GM19043 (cell line): ENCODE measurements around the gene KRT78.

Source experiments
- ATAC-seq: cut with Tn5 transposase; IDR thresholded peaks from one replicate; pipeline ENCODE4 v1.9.1; 2021; ENCODE audit warnings: low read depth; ENCODE audit not compliant: unreplicated experiment

Gene KRT78

DNA sequence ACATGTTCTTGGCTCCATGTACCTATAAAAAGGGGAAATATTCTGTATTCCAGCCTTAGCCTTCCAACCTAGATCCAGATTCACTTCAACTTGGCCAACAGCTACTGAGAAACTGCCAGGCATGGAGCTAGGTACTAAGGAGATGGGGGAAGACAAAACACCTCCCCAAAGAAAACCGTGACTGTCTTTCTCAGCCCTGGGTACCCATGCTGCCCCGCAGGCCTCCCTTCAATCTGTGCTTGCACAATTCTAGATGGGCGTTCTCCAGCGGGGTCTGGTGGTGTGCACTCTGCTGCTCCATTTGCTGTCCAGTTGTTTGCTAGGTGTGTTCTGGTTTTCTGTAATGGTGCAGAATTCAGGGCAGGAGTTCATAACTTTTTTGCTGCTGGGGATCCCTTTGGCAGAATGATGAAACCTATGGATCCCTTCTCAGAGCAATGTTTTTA is 34.1 kb downstream of the KRT78 start:
- ATAC-seq = no peak

GRCh38 chr12:52813885-52814709 is 34.7 kb downstream of the KRT78 start, which contains the start of gene KRT4:
KRT4 (minus strand) TSS chr12:52814116; CDS start chr12:52814058, 58 bp downstream.
- ATAC-seq = no peak

GRCh38 chr12:52813203-52813819 is 35.5 kb downstream of the KRT78 start:
- no peak for ATAC-seq

DNA sequence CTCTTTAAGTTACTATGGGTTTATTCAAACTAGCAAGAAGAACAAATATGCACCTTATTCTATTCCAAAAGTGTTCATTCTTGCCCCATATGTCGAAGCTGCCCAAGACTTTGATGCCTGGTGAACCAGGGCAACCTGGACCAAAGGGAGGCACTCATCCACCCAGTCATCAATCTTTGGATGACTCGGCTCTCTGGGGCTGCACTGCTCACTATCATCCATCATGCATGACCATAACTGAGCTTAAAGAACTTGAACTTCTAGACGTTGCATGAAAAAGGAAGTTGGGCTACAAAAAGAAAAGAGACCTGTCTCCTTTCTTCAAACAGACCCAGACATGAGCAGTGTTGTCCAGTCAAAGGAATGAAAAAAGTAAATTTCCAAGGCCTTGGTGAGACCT is 36.0 kb downstream of the KRT78 start:
- ATAC-seq = no peak

GRCh38 chr12:52812073-52812400 is 36.8 kb downstream of the KRT78 start:
- no peak for ATAC-seq

GRCh38 chr12:52811191-52812072 is 37.4 kb downstream of the KRT78 start:
- no peak for ATAC-seq

DNA sequence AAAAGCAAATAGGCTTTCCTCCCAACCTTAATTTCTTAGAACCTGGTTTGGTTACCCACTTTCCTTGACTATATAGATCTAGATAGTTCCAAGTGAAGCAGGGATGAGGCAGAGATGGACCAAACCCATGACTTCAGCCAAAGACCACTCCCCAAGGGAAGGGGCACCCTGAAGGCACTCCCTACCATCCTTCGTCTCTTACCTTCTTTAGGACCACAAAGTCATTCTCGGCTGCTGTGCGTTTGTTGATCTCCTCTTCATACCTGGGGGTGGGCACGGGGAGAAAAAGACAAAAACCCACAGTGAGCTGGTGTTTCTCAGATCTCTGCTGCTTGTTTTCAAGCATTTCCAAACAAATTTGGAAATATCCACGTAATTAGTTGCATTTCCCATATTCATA is 38.2 kb downstream of the KRT78 start:
- ATAC-seq = no peak

GRCh38 chr12:52809166-52809565 is 39.6 kb downstream of the KRT78 start:
- no peak for ATAC-seq

DNA sequence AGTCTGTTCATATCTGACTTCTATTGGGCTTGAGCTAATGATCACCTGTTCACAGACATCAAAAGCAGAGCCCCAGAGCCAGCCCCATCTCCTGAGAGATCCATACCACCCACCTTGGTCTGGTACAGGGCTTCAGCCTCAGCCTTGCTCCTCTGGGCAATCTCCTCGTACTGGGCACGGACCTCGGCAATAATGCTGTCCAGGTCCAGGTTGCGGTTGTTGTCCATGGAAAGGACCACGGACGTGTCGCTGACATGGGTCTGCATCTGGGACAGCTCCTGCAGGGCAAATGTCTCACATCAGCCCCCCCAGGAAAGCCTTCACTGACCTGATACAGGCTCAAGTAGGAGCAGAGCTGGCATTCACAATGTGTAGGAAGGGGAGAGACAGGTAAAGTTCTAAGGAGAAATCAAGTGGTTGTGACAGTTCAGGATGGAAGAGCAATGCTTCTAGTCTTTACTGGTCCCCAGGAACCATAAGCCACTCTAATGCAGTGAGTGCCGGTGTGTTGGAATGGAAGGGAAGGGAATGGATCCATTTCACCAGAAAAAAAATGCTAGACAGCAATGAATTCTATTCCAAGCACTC is 40.1 kb downstream of the KRT78 start:
- no peak for ATAC-seq

GRCh38 chr12:52807544-52808470 is 41.0 kb downstream of the KRT78 start:
- no peak for ATAC-seq

GRCh38 chr12:52806821-52807543 is 41.8 kb downstream of the KRT78 start:
- no peak for ATAC-seq

GRCh38 chr12:52806169-52806811 is 42.5 kb downstream of the KRT78 start:
- ATAC-seq = no peak

DNA sequence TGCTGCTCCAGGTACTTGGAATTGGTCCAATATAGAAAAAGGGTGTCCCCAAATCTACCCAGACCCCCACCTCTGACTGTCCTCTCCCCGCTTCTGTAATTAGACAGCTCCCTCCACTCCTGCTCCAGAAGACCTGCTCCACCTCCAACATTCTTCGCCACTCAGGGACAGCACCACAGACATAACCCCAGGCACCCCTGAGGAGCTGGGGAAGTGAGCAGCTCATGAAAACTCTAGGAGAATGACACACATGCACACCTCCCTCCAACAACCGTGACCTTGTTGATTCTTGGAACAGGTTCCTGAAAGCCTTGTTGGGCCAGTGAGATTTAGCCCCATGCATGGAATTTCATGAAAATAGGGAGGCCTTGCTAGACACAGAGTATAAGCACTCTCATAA is 43.1 kb downstream of the KRT78 start:
- no peak for ATAC-seq

- no peak for ATAC-seq
Observed at GRCh38 chr12:52805000-52805399, 43.8 kb downstream of the KRT78 start.

GRCh38 chr12:52802442-52802841 is 46.4 kb downstream of the KRT78 start:
- ATAC-seq = no peak

DNA sequence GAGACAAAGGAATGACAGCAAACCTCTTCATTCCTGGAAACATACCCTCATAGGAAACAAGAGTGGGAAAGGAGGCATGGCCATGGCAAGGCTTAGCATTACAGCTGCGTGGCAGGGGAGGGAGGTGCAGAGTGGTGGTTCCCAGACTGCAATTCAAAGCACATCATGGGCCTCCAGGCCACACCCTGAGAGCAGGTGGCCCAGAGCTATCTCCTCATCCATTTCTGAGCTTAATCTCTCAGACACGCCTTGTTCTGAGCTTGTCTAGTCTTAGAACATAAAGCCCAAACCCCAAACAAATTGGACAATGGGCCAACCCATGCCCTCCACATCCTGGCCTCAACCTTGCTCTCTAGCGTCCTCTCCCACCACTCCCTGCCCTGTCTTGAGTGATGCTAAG is 47.0 kb downstream of the KRT78 start:
- no peak for ATAC-seq

- no peak for ATAC-seq
Observed at GRCh38 chr12:52800259-52800917, 48.4 kb downstream of the KRT78 start.
